MM.1S (cell line): ENCODE results near the gene GBX2.

ENCODE experiments used
- DNase-seq: peaks from one replicate; pipeline ENCODE4 v3.0.0-alpha.2; 2015
- H2AFZ ChIP-seq: fragments of 300-600 bp; sonication (generic); 2 replicates; pipeline ENCODE4 v1.6.0; 2016; ENCODE audit warnings: antibody characterized with exemption, low read length
- H3F3A ChIP-seq: fragments of 300-600 bp; sonication (generic); 2 replicates; pipeline ENCODE4 v1.6.1; 2016; ENCODE audit warnings: mild to moderate bottlenecking, antibody characterized with exemption, low read length, moderate library complexity, mixed read lengths; ENCODE audit not compliant: insufficient read depth
- H3K27ac ChIP-seq: fragments of 300-600 bp; sonication (generic); 2 replicates; pipeline ENCODE4 v1.5.1; 2016; ENCODE audit warnings: mild to moderate bottlenecking, low read length
- H3K27me3 ChIP-seq: fragments of 300-600 bp; sonication (generic); replicated peaks from 2 replicates; pipeline ENCODE4 v1.6.0; 2016; ENCODE audit warnings: low read length; ENCODE audit not compliant: insufficient read depth
- H3K36me3 ChIP-seq: fragments of 300-600 bp; sonication (generic); replicated peaks from 2 replicates; pipeline ENCODE4 v1.6.1; 2016; ENCODE audit warnings: mild to moderate bottlenecking, low read length, mixed read lengths; ENCODE audit not compliant: insufficient read depth
- H3K4me1 ChIP-seq: fragments of 300-600 bp; sonication (generic); 2 replicates; pipeline ENCODE4 v1.6.1; 2016; ENCODE audit warnings: low read length, mixed read lengths
- H3K4me2 ChIP-seq: fragments of 300-600 bp; sonication (generic); 2 replicates; pipeline ENCODE4 v1.6.0; 2016; ENCODE audit warnings: low read depth, low read length
- H3K4me3 ChIP-seq: fragments of 300-600 bp; sonication (generic); 2 replicates; pipeline ENCODE4 v1.5.1; 2016; ENCODE audit warnings: low read length, mixed read lengths
- H3K79me2 ChIP-seq: fragments of 300-600 bp; sonication (generic); 2 replicates; pipeline ENCODE4 v1.6.1; 2016; ENCODE audit warnings: mixed run types, low read length, mixed read lengths
- H3K9ac ChIP-seq: fragments of 300-600 bp; sonication (generic); 2 replicates; pipeline ENCODE4 v1.6.1; 2016; ENCODE audit warnings: low read length, mixed read lengths
- H3K9me2 ChIP-seq: fragments of 300-600 bp; sonication (generic); replicated peaks from 2 replicates; pipeline ENCODE4 v1.6.1; 2016; ENCODE audit warnings: mild to moderate bottlenecking, low read length, mixed read lengths; ENCODE audit not compliant: insufficient read depth
- H3K9me3 ChIP-seq: fragments of 300-600 bp; sonication (generic); replicated peaks from 2 replicates; pipeline ENCODE4 v1.6.1; 2016; ENCODE audit warnings: mild to moderate bottlenecking, low read length, mixed read lengths; ENCODE audit not compliant: insufficient read depth
- H4K20me1 ChIP-seq: fragments of 300-600 bp; sonication (generic); 2 replicates; pipeline ENCODE4 v1.6.1; 2016; ENCODE audit warnings: mild to moderate bottlenecking, low read length, moderate library complexity, mixed read lengths; ENCODE audit not compliant: insufficient read depth
- CTCF ChIP-seq: fragments of 300-600 bp; sonication (generic); IDR thresholded peaks from 2 replicates; pipeline ENCODE4 v1.5.1; 2016; ENCODE audit warnings: antibody characterized with exemption, low read length, mixed read lengths
- EZH2 ChIP-seq: fragments of 300-600 bp; sonication (generic); optimal IDR thresholded peaks from 2 replicates; pipeline ENCODE3; 2017; ENCODE audit warnings: low read depth, mild to moderate bottlenecking, antibody characterized with exemption, low read length, mixed read lengths
- EZH2phosphoT487 ChIP-seq: fragments of 300-600 bp; sonication (generic); IDR thresholded peaks from 2 replicates; pipeline ENCODE4 v1.6.1; 2018; ENCODE audit warnings: antibody characterized with exemption, low read length

Gene GBX2

GRCh38 chr2:236160366-236161081 is 7.7 kb downstream of the GBX2 start:
- Histone ChIP-seq H3K79me2 (no peaks in the 10 kb centered on the region), H3F3A (no peaks in the 10 kb centered on the region), H3K4me1 (no peaks in the 10 kb centered on the region), H3K4me2 (no peak overlapping the region), H3K9me3 (no peaks in the 10 kb centered on the region), H3K27me3 (peaks cover 53% of the 10 kb centered on the region), H3K9me2 (no peaks in the 10 kb centered on the region), H3K9ac (no peak overlapping the region), H3K36me3 (no peaks in the 10 kb centered on the region), H3K4me3 (no peak overlapping the region), H2AFZ (no peak overlapping the region), H3K27ac (no peak overlapping the region), H4K20me1 (no peaks in the 10 kb centered on the region)
- no peak for DNase-seq
- TF ChIP-seq EZH2, result no peak
- no peak for TF ChIP-seq CTCF
- no peak for TF ChIP-seq EZH2phosphoT487

GRCh38 chr2:236159778-236160170 is 8.4 kb downstream of the GBX2 start:
- Histone ChIP-seq H3K4me2 (no peak overlapping the region), H2AFZ (no peak overlapping the region), H3K79me2 (no peaks in the 10 kb centered on the region), H3K9ac (no peak overlapping the region), H3K9me2 (no peaks in the 10 kb centered on the region), H3K27me3 (peaks cover 46% of the 10 kb centered on the region), H3K4me1 (no peaks in the 10 kb centered on the region), H4K20me1 (no peaks in the 10 kb centered on the region), H3K36me3 (no peaks in the 10 kb centered on the region), H3K27ac (no peak overlapping the region), H3F3A (no peaks in the 10 kb centered on the region), H3K4me3 (no peak overlapping the region), H3K9me3 (no peaks in the 10 kb centered on the region)
- no peak for DNase-seq
- TF ChIP-seq CTCF, result no peak
- TF ChIP-seq EZH2phosphoT487, result no peak
- no peak for TF ChIP-seq EZH2

- no peak for TF ChIP-seq EZH2
- TF ChIP-seq EZH2phosphoT487, result no peak
- TF ChIP-seq CTCF, result no peak
- Histone ChIP-seq H4K20me1 (no peaks in the 10 kb centered on the region), H3K27ac (no peak overlapping the region), H3K36me3 (no peaks in the 10 kb centered on the region), H3K4me1 (no peaks in the 10 kb centered on the region), H3K9me2 (no peaks in the 10 kb centered on the region), H3K9ac (no peak overlapping the region), H3K9me3 (no peaks in the 10 kb centered on the region), H3K4me2 (no peak overlapping the region), H3K79me2 (no peaks in the 10 kb centered on the region), H3F3A (no peaks in the 10 kb centered on the region), H3K4me3 (no peak overlapping the region), H2AFZ (no peak overlapping the region), H3K27me3 (peaks cover 40% of the 10 kb centered on the region)
- DNase-seq, result no peak
Measured at GRCh38 chr2:236158969-236159777, 9.0 kb downstream of the GBX2 start.
